22Rv1 (cell line): ENCODE results near the gene DTX4.

ENCODE experiments used
- ZFX ChIP-seq: fragments of 450-650 bp; IDR thresholded peaks from 2 replicates; pipeline ENCODE4 v1.6.1; 2017; ENCODE audit warnings: antibody characterized with exemption, borderline replicate concordance
- TF ChIP-seq, protein P1 (sequence below): fragments of 450-650 bp; IDR thresholded peaks from 2 replicates; pipeline ENCODE4 v1.5.1; 2017; ENCODE audit warnings: mild to moderate bottlenecking

DNA sequence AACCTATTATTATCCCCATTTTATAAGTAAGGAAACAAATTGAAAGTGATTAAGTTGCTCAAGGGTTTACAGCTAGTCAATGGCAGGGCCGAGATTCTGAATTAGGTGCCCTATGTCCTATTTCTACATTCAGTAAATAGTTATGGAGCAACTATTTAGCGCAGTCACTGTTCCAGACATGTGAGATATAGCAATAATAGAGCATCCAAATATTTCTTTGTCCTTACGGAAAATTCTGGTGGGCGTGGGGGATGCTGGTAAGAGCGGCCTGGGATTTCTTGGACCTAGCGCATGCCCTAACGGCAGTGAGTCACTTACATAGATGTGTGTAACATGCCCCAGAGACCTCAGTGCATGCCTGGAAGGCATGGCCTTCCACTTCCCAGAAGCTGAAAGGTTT is 4.4 kb downstream of the DTX4 start:
- TF ChIP-seq, protein P1, sequence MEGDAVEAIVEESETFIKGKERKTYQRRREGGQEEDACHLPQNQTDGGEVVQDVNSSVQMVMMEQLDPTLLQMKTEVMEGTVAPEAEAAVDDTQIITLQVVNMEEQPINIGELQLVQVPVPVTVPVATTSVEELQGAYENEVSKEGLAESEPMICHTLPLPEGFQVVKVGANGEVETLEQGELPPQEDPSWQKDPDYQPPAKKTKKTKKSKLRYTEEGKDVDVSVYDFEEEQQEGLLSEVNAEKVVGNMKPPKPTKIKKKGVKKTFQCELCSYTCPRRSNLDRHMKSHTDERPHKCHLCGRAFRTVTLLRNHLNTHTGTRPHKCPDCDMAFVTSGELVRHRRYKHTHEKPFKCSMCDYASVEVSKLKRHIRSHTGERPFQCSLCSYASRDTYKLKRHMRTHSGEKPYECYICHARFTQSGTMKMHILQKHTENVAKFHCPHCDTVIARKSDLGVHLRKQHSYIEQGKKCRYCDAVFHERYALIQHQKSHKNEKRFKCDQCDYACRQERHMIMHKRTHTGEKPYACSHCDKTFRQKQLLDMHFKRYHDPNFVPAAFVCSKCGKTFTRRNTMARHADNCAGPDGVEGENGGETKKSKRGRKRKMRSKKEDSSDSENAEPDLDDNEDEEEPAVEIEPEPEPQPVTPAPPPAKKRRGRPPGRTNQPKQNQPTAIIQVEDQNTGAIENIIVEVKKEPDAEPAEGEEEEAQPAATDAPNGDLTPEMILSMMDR: no peak
- TF ChIP-seq ZFX: no peak
